HG02981 (cell line): ENCODE data around the gene MYO18A.

Experiments used
- ATAC-seq: cut with Tn5 transposase; IDR thresholded peaks from one replicate; pipeline ENCODE4 v1.9.1; 2021; ENCODE audit warnings: mild to moderate bottlenecking, moderate library complexity; ENCODE audit not compliant: unreplicated experiment

MYO18A gene

DNA sequence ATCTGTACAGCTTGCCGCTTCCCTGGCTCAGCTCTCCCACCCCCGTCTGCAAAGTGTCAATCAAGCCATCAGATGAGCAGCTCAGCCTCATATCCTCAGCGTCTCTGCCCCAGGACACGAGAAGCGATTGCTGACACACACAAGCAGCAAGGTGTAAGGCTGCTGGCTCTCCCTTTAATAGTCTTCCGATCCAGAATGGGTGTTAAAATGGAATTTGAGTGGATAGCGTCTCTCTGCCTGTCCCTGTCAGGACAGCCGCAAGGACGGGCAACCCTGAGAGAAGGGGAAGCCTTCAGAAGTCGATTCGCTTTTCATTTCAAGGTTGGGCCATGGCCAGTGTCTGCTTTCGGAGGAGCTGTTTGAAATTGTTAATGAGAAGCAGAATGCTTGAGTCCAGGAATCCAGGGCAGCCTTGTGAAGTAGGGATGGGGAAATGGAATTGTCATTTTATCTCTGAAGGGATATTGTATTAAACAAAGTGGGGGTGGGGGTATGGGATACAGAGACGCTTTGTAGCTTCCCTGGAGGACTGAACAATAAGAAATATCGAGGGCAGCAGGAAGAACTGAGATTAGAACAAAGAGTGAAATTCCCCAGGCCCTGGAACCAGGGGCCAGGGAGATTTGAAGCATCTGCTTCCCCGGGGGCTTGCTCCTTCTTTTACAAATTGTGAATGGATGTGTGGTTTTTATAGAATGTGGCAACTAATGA is 142.0 kb downstream of the MYO18A start:
- no peak for ATAC-seq

DNA sequence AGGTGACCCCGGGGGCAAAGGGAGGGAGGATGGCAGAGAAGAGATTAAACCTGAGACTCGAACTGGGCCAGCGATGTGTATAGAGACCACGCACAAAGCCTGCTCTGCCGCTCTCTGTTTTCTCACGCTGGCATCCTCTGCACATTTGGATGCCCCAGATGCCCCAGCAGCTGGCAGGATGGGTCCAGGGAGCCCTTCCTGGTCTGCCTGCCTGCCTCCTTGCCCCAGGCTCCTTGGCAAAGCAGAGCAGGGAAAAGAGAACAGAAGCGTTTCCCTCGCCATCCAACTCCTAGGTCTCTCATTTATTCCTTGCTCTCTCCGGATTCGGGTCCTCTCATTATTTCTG is 142.5 kb downstream of the MYO18A start:
- ATAC-seq: no peak

DNA sequence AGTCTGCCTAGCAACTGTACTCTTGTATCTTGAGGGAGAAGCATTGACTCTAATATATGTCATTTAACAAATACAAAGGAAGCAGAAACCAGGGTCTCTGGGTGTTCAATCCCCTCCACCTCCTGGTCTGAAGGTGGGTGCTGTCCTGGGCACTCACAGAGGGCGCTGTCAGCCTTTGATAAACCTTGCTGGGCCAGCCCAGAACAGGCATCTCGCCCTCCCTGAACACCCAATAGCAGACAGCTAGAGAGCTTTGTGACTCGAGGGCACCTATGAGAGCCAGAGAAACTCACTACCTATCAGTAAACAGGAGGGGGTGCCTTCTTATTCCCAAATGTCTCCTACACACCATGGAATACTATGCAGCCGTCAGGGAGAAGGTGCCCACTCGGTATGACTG is 143.6 kb downstream of the MYO18A start:
- ATAC-seq: no peak

DNA sequence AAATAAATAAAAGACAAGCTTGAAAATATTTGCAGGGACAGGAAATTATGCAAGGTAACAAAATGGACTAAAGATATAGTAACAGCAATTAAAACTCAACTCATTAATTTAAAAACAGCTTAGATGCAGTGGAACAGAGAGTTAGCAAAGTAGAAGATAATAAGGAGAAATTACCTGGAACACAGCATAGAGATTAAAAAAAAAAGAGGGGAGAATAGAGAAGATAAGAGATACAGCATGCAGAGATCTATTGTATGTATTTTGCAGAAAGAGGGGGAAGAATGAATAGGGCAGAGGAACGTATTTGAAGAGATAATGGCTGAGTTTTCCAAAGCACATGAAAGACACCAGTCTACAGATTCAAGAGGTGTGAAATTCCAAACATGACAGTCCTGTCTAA is 145.7 kb downstream of the MYO18A start:
- no peak for ATAC-seq

DNA sequence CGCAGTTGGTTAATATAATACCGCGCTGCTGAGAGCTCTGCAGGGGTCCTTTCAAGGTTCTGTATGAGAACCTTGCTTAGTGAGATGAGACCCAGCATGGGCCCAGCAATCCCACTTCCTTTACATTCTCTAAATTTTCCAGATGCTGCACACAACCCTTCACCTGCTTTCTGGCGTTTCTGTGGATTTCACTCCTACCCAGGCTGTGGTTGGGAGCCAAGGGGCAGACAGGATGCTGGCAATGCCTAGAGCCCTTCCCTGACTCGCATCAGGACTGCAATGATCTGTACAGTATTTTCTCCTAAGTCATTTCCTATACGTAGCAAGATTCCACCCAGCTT is 147.4 kb downstream of the MYO18A start:
- no peak for ATAC-seq

DNA sequence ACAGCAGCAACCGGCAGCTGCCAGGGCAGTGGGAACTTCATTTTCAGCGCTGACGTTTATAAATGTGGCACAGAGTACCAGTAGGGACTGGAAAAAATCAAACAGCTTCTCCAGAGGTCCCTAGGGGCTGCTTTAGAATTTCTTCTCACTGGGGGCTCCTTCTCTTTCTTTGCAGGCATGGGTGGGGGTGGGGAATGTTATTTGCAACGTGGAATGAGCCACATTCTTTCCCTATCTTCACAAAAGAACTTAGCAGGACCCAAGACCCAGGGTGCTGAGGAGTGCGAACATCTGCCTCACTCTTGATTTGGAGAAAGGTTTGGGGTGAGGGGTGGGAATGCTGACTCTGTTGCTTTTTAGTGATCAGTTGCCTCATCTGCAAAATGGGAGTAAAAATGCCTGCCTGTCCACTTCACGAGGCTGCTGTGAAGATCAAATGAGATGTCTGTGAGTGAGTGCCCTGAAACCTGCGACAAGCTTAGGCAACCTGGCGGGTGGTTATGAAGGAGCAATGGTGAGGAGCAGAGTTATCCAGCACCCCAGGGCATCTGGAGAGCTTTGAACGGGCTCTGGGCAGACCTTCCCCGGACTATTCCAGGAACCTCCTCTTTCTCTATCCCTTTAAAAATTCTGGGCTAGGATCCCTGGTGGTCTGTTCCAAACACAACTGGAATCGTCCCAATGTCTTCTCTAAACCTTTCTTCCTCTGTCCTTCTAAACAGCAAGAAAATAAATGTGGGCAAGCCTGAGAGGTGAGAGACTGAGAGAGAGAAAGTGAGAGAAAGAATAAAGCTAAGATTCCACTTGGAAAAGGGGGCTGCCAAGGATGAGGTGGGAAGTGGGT is 148.0 kb downstream of the MYO18A start:
- no peak for ATAC-seq

DNA sequence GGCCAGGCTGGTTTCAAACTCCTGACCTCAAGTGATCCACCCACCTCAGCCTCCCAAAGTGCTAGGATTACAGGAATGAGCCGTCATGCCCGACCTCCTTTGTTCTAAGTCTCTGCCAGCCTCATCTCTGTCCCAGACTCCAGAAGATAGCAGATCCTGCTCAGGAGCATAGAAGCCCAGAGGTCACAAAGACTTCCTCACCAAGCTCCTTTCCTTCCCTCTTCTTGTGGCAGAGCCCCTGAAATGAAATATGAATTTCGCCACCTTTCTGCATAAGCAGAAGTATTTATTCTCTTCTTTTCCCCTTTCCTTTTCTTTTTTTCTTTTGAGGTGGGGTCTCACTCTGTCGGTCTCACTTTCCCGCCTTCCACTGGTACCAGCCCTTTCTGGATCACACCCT is 148.7 kb downstream of the MYO18A start:
- no peak for ATAC-seq

DNA sequence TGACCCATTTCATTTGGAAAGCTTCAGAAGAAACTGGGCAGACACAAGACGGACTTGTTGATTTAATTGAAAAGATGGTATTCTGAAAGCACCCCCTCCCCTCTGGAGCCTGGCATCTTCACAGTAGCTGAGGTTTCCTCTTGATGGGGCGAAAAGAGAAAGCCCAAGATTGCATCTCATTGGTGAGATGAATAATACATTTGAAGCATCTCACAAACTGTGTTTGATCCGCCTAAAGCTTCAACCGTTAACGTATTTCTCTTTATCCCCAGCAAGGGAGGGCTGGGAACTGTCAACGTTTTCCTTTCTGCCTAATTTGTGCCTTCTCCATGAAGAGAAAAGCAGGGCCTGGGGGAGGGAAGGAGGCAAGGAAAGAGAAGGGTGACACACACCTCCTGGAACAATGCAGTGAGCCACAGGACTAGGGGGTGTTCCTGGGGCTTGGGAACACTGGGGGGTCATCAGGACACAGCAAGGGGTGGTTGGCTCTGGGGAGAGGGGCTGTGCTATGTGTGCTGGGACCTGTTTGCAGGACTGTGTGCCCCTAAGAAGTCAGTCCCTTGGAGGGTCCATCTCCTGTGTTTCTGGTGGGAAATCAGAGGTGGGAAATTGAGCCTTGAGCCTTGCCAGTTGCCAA is 155.8 kb downstream of the MYO18A start:
- no peak for ATAC-seq

DNA sequence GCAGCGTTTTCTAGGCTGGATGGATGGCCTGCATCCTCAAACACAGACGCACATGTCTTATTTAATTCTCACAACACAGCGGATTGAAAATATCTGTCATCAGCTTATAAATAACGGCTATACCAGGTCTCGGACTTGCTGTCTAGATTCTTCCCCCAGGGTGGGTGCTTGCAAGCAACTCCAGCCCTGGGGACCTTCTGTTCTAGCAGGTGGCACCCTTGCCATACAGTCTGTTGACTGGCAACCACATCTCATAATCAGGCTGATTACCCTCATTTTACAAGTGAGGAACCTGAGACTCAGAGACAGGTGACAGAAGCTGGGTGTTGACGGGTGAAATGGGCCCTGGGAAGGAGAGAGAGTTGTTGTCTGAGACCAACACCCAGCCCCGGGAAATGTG is 158.1 kb downstream of the MYO18A start:
- ATAC-seq: no peak

DNA sequence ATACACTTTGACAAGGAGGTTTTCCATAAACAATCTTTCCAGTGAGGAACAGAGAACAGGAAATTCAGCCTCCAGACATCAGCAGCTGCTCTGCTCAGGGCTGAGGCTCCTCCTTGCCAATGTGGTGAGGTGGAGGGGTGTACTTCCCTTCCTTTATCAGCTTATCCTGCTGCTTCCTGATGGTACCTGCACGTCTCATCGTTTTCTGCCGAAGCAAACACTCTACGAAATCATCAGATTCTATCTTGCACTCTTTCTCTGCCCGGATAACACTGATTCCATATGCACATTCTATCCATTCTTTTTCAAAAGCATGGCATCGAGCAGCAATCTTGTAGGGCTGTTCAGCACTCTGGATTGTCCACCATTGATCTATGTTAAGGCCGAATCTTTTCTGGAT is 159.0 kb downstream of the MYO18A start:
- no peak for ATAC-seq
